GM13976 (cell line): ENCODE data around the gene DLL4.

Source experiments
- DNase-seq: peaks from one replicate; pipeline ENCODE4 v3.0.0; 2012; ENCODE audit warnings: low spot score
- CTCF ChIP-seq: IDR thresholded peaks from 2 replicates; pipeline ENCODE4 v1.5.1; 2012; ENCODE audit warnings: borderline replicate concordance, mild to moderate bottlenecking; ENCODE audit not compliant: insufficient read depth; ENCODE audit errors: extremely low read depth, missing control alignments, control extremely low read depth
- in situ Hi-C: fragments of 300-500 bp; cut with MboI; formaldehyde crosslinking; loops from one replicate; pipeline ENCODE4 v1.12.0; 2022; ENCODE audit warnings: low sequenced_read_pairs, mixed read lengths, inconsistent platforms; ENCODE audit not compliant: unreplicated experiment

The DLL4 gene

GRCh38 chr15:40955141-40955903 lies 26.2 kb downstream of the DLL4 start:
- in situ Hi-C loops: no loop called here

GRCh38 chr15:40955930-40956540 lies 26.9 kb downstream of the DLL4 start:
- no peak for DNase-seq
- in situ Hi-C loops: no loop called here
- TF ChIP-seq CTCF: no peak

More at GRCh38 chr15:40955141-40955903, 26.2 kb downstream of the DLL4 start:
- DNase-seq: no peak
- TF ChIP-seq CTCF: no peak

GRCh38 chr15:40956541-40956982 lies 27.4 kb downstream of the DLL4 start:
- no peak for DNase-seq
- TF ChIP-seq CTCF: no peak
- in situ Hi-C loops: no loop called here

GRCh38 chr15:40957041-40957555 lies 28.0 kb downstream of the DLL4 start:
- no peak for TF ChIP-seq CTCF

GRCh38 chr15:40957581-40958051 lies 28.5 kb downstream of the DLL4 start:
- in situ Hi-C loops: no loop called here
- TF ChIP-seq CTCF: no peak
- no peak for DNase-seq

More at GRCh38 chr15:40957041-40957555, 28.0 kb downstream of the DLL4 start:
- in situ Hi-C loops: no loop called here
- no peak for DNase-seq

GRCh38 chr15:40958146-40958545 lies 29.0 kb downstream of the DLL4 start:
- in situ Hi-C loops: no loop called here
- TF ChIP-seq CTCF: no peak
- no peak for DNase-seq
